A549 (cell line): ENCODE measurements around the gene SS18L1. TPM values are rescaled to one million over a fixed set of nuclear protein-coding genes. Genes with fewer than 3 reads are reported as not detected.

Source experiments
- ATAC-seq, 2 experiments: fragments of 200-7000 bp in 1 of 2; fragments of >200 bp in 1 of 2; cut with Nextera tagmentation in 1 of 2; cut with Tn5 transposase in 1 of 2; 3 replicates each; pipeline versions ENCODE4 v1.8.0 to v1.9.1; 2018 to 2020; ENCODE audit warnings: mild to moderate bottlenecking in 1 of 2, moderate library complexity in 1 of 2
- CTCF ChIA-PET: fragments of 300-600 bp; sonication (Branson Sonifier 250); formaldehyde crosslinking; extraction: SDS; loops from one replicate; lab custom pipeline; 2021; ENCODE audit warnings: antibody characterized with exemption, inconsistent platforms; lab: Yijun Ruan, JAX
- POLR2A ChIA-PET: fragments of 350-600 bp; formaldehyde crosslinking; extraction: SDS; loops from one replicate; lab custom pipeline; 2021; ENCODE audit warnings: antibody characterized with exemption, inconsistent platforms; lab: Yijun Ruan, JAX
- DNase-seq, 2 experiments: peaks; one replicate each; pipeline versions ENCODE4 v3.0.0 to v3.0.0-alpha.2; 2011 to 2016; ENCODE audit warnings: low read depth in 1 of 2, low spot score in 1 of 2
- FAIRE-seq: peaks from 2 replicates; lab custom pipeline; 2011; peaks lifted over from hg19 to GRCh38; lab: Jason Lieb, UNC
- H3K27ac ChIP-seq, 2 experiments: fragments of >200 bp; sonication (Bioruptor Twin); formaldehyde crosslinking; 3 replicates each; pipeline ENCODE4 v1.5.1; 2016 to 2017
- H3K4me1 ChIP-seq: fragments of >200 bp; sonication (Bioruptor Twin); formaldehyde crosslinking; 3 replicates; pipeline ENCODE4 v1.6.1; 2016
- H3K4me2 ChIP-seq: fragments of >200 bp; sonication (Bioruptor Twin); formaldehyde crosslinking; 3 replicates; pipeline ENCODE4 v1.6.1; 2016
- H3K4me3 ChIP-seq: fragments of >200 bp; sonication (Bioruptor Twin); formaldehyde crosslinking; 3 replicates; pipeline ENCODE4 v1.5.1; 2016
- H3K9me3 ChIP-seq: fragments of >200 bp; sonication (Bioruptor Twin); formaldehyde crosslinking; 3 replicates; pipeline ENCODE4 v1.6.1; 2016
- CBX2 ChIP-seq: fragments of 200-600 bp; sonication (generic); IDR thresholded peaks from 2 replicates; pipeline ENCODE4 v1.6.1; 2016; ENCODE audit warnings: low read depth, mild to moderate bottlenecking, borderline replicate concordance
- CHD4 ChIP-seq: fragments of 200-600 bp; sonication (generic); IDR thresholded peaks from 2 replicates; pipeline ENCODE4 v1.6.1; 2016; ENCODE audit warnings: antibody characterized with exemption, mild to moderate bottlenecking, borderline replicate concordance
- EP300 ChIP-seq, 2 experiments: fragments of >200 bp; sonication (Bioruptor Twin); formaldehyde crosslinking; IDR thresholded peaks; 2 replicates in 1 of 2; 3 replicates in 1 of 2; pipeline ENCODE4 v1.6.1; 2016 to 2017
- HOXA7 ChIP-seq: fragments of 250-450 bp; sonication (Bioruptor Pico); IDR thresholded peaks from 2 replicates; pipeline ENCODE4 v1.5.0; 2020; ENCODE audit warnings: mild to moderate bottlenecking, moderate library complexity
- HOXB13 ChIP-seq: fragments of 250-450 bp; sonication (Bioruptor Pico); IDR thresholded peaks from 2 replicates; pipeline ENCODE4 v1.5.0; 2020; ENCODE audit warnings: low read depth, mild to moderate bottlenecking, moderate library complexity
- JUN ChIP-seq, 2 experiments: fragments of >200 bp; sonication (Bioruptor Twin); formaldehyde crosslinking; IDR thresholded peaks; 2 replicates in 1 of 2; 3 replicates in 1 of 2; pipeline ENCODE4 v1.6.1; 2016 to 2017
- MAFK ChIP-seq: fragments of 450-650 bp; IDR thresholded peaks from 2 replicates; pipeline ENCODE4 v1.6.1; 2014; ENCODE audit not compliant: partially characterized antibody
- MYC ChIP-seq: IDR thresholded peaks from 2 replicates; pipeline ENCODE4 v1.6.1; 2012; ENCODE audit warnings: mild to moderate bottlenecking, inconsistent platforms, low read length, improper control_type of control experiment, borderline replicate concordance
- NFE2L2 ChIP-seq: fragments of 150-350 bp; conservative IDR thresholded peaks from 2 replicates; pipeline ENCODE4 v1.6.1; 2014; ENCODE audit warnings: low read length
- NPAS2 ChIP-seq: fragments of 250-450 bp; sonication (Bioruptor Pico); IDR thresholded peaks from 2 replicates; pipeline ENCODE4 v1.8.0; 2022; ENCODE audit warnings: mild to moderate bottlenecking, moderate library complexity, borderline replicate concordance
- NR3C1 ChIP-seq: fragments of >200 bp; sonication (Bioruptor Twin); formaldehyde crosslinking; IDR thresholded peaks from 3 replicates; pipeline ENCODE4 v1.6.1; 2017
- PHF8 ChIP-seq: fragments of 200-600 bp; sonication (generic); IDR thresholded peaks from 2 replicates; pipeline ENCODE4 v1.6.1; 2016; ENCODE audit warnings: low read depth, mild to moderate bottlenecking, antibody characterized with exemption, moderate library complexity, borderline replicate concordance
- POLR2A ChIP-seq: IDR thresholded peaks from 2 replicates; pipeline ENCODE4 v1.6.1; 2012; ENCODE audit warnings: mild to moderate bottlenecking, low read length
- RAD21 ChIP-seq, 2 experiments: fragments of >200 bp in 1 of 2; sonication (Bioruptor Twin) in 1 of 2; formaldehyde crosslinking in 1 of 2; IDR thresholded peaks in 1 of 2; conservative IDR thresholded peaks in 1 of 2; 2 replicates in 1 of 2; 3 replicates in 1 of 2; pipeline ENCODE4 v1.6.1; 2012 to 2018; ENCODE audit warnings: inconsistent platforms in 1 of 2
- SMC3 ChIP-seq: fragments of >200 bp; sonication (Bioruptor Twin); formaldehyde crosslinking; IDR thresholded peaks from 3 replicates; pipeline ENCODE4 v1.6.1; 2018; ENCODE audit warnings: inconsistent platforms
- TFCP2L1 ChIP-seq: fragments of 250-450 bp; sonication (Bioruptor Pico); IDR thresholded peaks from 2 replicates; pipeline ENCODE4 v1.5.0; 2021; ENCODE audit warnings: mild to moderate bottlenecking
- ZC3H11A ChIP-seq: fragments of 450-650 bp; IDR thresholded peaks from 2 replicates; pipeline ENCODE4 v1.6.1; 2014; ENCODE audit warnings: antibody characterized with exemption, mild to moderate bottlenecking
- WGBS: methylation state at CpG from one replicate; pipeline ENCODE4 v1.1.6; 2017; ENCODE audit errors: missing lambda C conversion rate; 5-methylcytosine and 5-hydroxymethylcytosine counted together
- polyA minus RNA-seq: library from RNA; depleted of rRNA, polyadenylated mRNA; stranded (reverse); fragments of >200 nt; gene quantifications from 2 replicates; pipeline ENCODE4 v1.2.3, GENCODE V29; 2011; rRNA and poly(A)+ RNA removed
- polyA plus RNA-seq, 4 experiments: library from polyadenylated mRNA; depleted of rRNA in 3 of 4; stranded (reverse); fragments of >200 nt; fragmentation: RNase III in 1 of 4; extraction: RNeasy Plus Mini Kit Qiagen cat#74134 plus additional on column Dnase treatment in 1 of 4; gene quantifications; 2 replicates in 3 of 4; 3 replicates in 1 of 4; pipeline ENCODE4 v1.2.3, GENCODE V29; 2011 to 2017
- TF ChIP-seq, protein P1 (sequence below): IDR thresholded peaks from 2 replicates; pipeline ENCODE4 v1.6.1; 2012
- TF ChIP-seq, protein P2 (sequence below): fragments of >200 bp; sonication (Bioruptor Twin); formaldehyde crosslinking; IDR thresholded peaks from 3 replicates; pipeline ENCODE4 v1.6.1; 2016

SS18L1 gene, protein sequence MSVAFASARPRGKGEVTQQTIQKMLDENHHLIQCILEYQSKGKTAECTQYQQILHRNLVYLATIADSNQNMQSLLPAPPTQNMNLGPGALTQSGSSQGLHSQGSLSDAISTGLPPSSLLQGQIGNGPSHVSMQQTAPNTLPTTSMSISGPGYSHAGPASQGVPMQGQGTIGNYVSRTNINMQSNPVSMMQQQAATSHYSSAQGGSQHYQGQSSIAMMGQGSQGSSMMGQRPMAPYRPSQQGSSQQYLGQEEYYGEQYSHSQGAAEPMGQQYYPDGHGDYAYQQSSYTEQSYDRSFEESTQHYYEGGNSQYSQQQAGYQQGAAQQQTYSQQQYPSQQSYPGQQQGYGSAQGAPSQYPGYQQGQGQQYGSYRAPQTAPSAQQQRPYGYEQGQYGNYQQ
- 7.4 and 7.5 TPM in 2 replicates for polyA plus RNA-seq (2011; rRNA removed)
- 14.2 and 19.2 TPM in 2 replicates for polyA plus RNA-seq (2012; cell fraction: cytosol; rRNA removed)
- 42.3 and 66.6 TPM in 2 replicates for polyA plus RNA-seq (2012; cell fraction: nucleus; rRNA removed)
- polyA plus RNA-seq (2017; fragmentation: RNase III; extraction: RNeasy Plus Mini Kit Qiagen cat#74134 plus additional on column Dnase treatment) = 12.0 to 13.1 TPM (median 12.9 TPM) in 3 replicates
- 8.4 and 12.7 TPM in 2 replicates for polyA minus RNA-seq

DNA sequence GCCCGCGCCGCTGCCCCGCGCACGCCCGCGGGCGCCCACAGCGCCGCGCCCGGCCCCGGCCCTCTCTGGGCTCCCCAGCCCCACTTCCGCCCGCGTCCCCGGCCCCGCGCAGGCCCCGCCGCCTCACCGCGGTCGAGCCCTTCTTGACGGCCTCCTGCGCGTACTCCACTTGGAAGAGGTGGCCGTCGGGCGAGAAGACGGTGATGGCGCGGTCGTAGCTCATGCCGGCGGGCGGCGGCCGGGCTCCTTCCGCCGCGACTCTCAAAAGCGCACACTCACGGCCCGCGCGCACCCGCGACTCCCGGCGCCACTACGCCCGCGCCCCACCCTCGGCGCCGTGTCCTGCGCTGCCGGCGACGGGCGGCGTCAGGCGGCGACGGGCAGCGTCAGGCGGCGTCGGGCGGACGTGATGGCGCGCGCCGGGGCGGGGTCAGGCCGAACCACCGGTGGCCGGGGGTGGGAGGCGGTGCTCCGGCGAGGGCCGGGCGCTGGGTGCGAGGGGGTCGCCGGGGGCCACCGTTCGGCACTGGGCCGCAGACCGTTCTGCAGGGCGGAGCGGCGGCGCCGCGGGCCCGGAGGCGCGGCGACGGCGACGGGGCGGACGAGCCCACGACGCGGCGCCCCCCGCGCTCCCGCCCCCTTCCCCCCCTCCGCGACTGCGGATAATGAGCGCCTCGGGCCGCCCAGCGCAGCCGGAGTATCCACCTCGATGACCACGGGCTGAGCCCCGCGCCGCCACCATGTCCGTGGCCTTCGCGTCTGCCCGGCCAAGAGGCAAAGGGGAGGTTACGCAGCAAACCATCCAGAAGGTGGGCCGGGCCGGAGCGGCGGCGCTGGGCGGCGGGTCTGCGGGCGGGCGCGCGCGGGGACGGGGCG is at the start of gene SS18L1, which contains the start of gene PSMA7:
SS18L1 (plus strand) TSS at position 689 of the 876 bp plus-strand sequence; CDS start at position 741, 52 bp downstream.
PSMA7 (minus strand) TSS at position 314 of the 876 bp plus-strand sequence; CDS start at position 223, 91 bp downstream.
- CTCF ChIA-PET = interaction anchor here (1.1 to 2.5 kb wide), 2 partner anchors 13 to 19 kb away, joined by 3 to 9 read pairs; no protein-coding TSS in a partner anchor
- H3K4me3 ChIP-seq = peak within 1 kb of the TSS; percentile 98
- TF ChIP-seq NFE2L2 = no peak
- peak; percentile 45 to 86; a peak in 3 of 5 replicates for TF ChIP-seq JUN (IDR thresholded peaks at IDR 0.05)
- no peak for TF ChIP-seq HOXA7
- no peak for TF ChIP-seq EP300 (IDR thresholded peaks at IDR 0.05)
- TF ChIP-seq MYC = 0 out of 2 replicates have a peak, but pooled peaks have one; percentile 29
- no peak for TF ChIP-seq CBX2
- TF ChIP-seq POLR2A = peak; percentile 85
- TF ChIP-seq TFCP2L1 = peak; percentile 47; the same call in 1 of the 2 replicates
- TF ChIP-seq, protein P1, sequence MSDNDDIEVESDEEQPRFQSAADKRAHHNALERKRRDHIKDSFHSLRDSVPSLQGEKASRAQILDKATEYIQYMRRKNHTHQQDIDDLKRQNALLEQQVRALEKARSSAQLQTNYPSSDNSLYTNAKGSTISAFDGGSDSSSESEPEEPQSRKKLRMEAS = peak; percentile 50; the same call in 1 of the 2 replicates
- TF ChIP-seq NPAS2 (CRISPR knock-in tag) = no peak
- peak; percentile 60; the same call in 1 of the 2 replicates for TF ChIP-seq PHF8
- no peak for TF ChIP-seq HOXB13
- TF ChIP-seq MAFK = peak; percentile 47
- TF ChIP-seq, protein P2, sequence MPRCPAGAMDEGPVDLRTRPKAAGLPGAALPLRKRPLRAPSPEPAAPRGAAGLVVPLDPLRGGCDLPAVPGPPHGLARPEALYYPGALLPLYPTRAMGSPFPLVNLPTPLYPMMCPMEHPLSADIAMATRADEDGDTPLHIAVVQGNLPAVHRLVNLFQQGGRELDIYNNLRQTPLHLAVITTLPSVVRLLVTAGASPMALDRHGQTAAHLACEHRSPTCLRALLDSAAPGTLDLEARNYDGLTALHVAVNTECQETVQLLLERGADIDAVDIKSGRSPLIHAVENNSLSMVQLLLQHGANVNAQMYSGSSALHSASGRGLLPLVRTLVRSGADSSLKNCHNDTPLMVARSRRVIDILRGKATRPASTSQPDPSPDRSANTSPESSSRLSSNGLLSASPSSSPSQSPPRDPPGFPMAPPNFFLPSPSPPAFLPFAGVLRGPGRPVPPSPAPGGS = peak; percentile 85; the same call in 2 of the 3 replicates
- TF ChIP-seq, all 56 proteins: peak for 8
- H3K4me2 ChIP-seq = peak within 1 kb of the TSS; percentile 88
- peaks cover 18% of the 10 kb centered on the region for H3K4me1 ChIP-seq
- FAIRE-seq = no peak
- ATAC-seq = peak; percentile 82 to 84
- H3K9me3 ChIP-seq = no peaks in the 10 kb centered on the region
- WGBS = 0% methylated on average over 15 of the region's 148 CpGs
- H3K27ac ChIP-seq = peak within 1 kb of the TSS; percentile 98
- POLR2A ChIA-PET = interaction anchor here (1.0 to 2.5 kb wide), 2 partner anchors 22 to 77 kb away, joined by 4 to 12 read pairs; partner anchors contain the start of gene LSM14B
- DNase-seq = peak; percentile 75 to 90

DNA sequence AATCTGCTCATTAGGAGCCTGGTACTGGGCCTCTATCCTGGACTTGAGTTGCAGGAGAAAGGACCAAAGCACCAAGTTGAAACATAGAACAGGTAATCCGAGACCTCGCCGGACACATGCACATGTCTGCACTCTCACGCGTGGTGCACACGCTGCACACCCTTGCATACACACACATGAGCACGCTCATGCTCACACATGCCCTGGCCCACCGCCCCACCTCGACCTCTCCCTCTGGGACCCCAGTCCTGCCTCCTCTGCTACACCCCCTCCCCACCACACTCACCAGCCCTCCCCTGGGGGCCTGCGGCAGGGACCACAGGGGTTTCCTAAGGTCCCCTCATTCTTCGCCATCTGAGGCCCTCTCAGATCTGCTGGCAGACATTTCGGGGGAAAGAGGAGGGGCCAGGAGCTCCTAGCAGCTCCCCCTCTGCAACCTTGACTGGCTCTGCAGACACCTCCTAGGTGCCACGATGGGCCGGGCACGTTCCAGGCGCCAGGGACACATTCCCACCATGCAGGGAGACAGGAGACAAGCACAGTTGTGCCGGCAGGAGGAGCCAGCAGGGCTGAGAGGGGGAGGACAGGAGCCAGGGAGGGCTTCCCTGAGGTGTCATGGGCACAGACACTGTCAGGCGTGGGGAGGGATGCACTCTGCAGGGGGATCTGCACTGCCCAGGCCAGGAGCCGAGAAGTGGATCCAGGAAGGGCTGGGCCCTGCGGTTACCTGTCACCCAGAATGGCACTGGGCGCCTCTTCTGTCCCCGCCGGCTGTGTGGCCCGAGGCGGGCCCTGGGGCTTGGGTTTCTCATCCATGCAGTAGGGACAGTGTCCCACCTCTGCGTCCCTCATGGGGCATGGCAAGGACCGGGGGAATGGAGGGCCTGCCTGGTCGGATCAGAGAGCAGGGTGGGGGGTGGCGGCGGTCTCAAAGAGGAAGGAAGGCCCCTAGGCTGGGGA is 46.9 kb upstream of the SS18L1 start:
- ATAC-seq (no peak), DNase-seq (no peak), FAIRE-seq (no peak)
- no peak overlapping the region for H3K27ac ChIP-seq
- ChIA-PET CTCF (no interaction called here), POLR2A (no interaction called here)
- TF ChIP-seq NR3C1 = no peak
- TF ChIP-seq ZC3H11A = no peak
- TF ChIP-seq RAD21 (conservative IDR thresholded peaks at IDR 0.05 in 1 of 2, IDR thresholded peaks at IDR 0.05 in 1 of 2) = no peak
- TF ChIP-seq CHD4 = no peak
- no peak for TF ChIP-seq SMC3
- TF ChIP-seq PHF8 = no peak
- TF ChIP-seq NPAS2 (CRISPR knock-in tag) = no peak
- 74% methylated on average over 25 of the region's 30 CpGs for WGBS
- H3K9me3 ChIP-seq = peaks cover 30% of the 10 kb centered on the region
- no peaks in the 10 kb centered on the region for H3K4me1 ChIP-seq
- H3K4me3 ChIP-seq = no peak overlapping the region
- no peak overlapping the region for H3K4me2 ChIP-seq
